ENCODE results near the gene ZNF710. TPM values are rescaled to one million over a fixed set of nuclear protein-coding genes. Genes with fewer than 3 reads are reported as not detected.
A peak's percentile ranks its signal among the peaks of the same experiment; 100 is the strongest.

ZNF710 gene
- total and polyA plus RNA-seq, 2 of the 13 experiments (the other 11 are each of a cell fraction or from before 2014, with no cell fraction given), result 4.7 to 20.6 TPM

- no peak for TF ChIP-seq ZNF609 (CRISPR knock-in tag; IDR thresholded peaks at IDR 0.05; ENCODE audit: borderline replicate concordance)
- no peak for TF ChIP-seq PCBP2 (optimal IDR thresholded peaks at IDR 0.05; ENCODE audit: low read depth, low read length, poor library complexity, severe bottlenecking)
- TF ChIP-seq RAD51 (IDR thresholded peaks at IDR 0.05; ENCODE audit: borderline replicate concordance), result no peak
- TF ChIP-seq ZMYM2 (CRISPR knock-in tag; IDR thresholded peaks at IDR 0.05), result no peak
- TF ChIP-seq POLR2A (IDR thresholded peaks at IDR 0.05; ENCODE audit: insufficient read depth in 1 of 2, low read depth in 2 of 2, low read length in 2 of 2), result no peak; a peak in 1 of 4 replicates
- peak; percentile 44 for TF ChIP-seq HNRNPLL (IDR thresholded peaks at IDR 0.05; ENCODE audit: low read depth, low read length, poor library complexity, severe bottlenecking)
- TF ChIP-seq TARDBP (CRISPR knock-in tag; IDR thresholded peaks at IDR 0.05), result no peak
- no peak for TF ChIP-seq ZNF775 (CRISPR knock-in tag; IDR thresholded peaks at IDR 0.05; ENCODE audit: borderline replicate concordance)
- TF ChIP-seq ZNF12 (CRISPR knock-in tag; IDR thresholded peaks at IDR 0.05), result 0 out of 2 replicates have a peak, but pooled peaks have one; percentile 21
- no peak for TF ChIP-seq PHF5A (CRISPR knock-in tag; IDR thresholded peaks at IDR 0.05; ENCODE audit: low read depth, unreplicated experiment)
- TF ChIP-seq POLR2AphosphoS2 (IDR thresholded peaks at IDR 0.05; ENCODE audit: low read depth, low read length), result no peak
- TF ChIP-seq ZNF256 (CRISPR knock-in tag; conservative IDR thresholded peaks at IDR 0.05), result no peak
- TF ChIP-seq RAD21 (CRISPR knock-in tag; IDR thresholded peaks at IDR 0.05), result peak; percentile 8; the same call in 1 of the 2 replicates
- TF ChIP-seq MYNN (CRISPR knock-in tag; IDR thresholded peaks at IDR 0.05; ENCODE audit: low read depth), result no peak
- TF ChIP-seq RBFOX2 (IDR thresholded peaks at IDR 0.05; ENCODE audit: low read depth, low read length), result peak; percentile 74
- TF ChIP-seq HOXA7 (CRISPR knock-in tag; IDR thresholded peaks at IDR 0.05), result no peak
- no peak for TF ChIP-seq ZNF451 (CRISPR knock-in tag; IDR thresholded peaks at IDR 0.05)
- TF ChIP-seq HNRNPK (IDR thresholded peaks at IDR 0.05; ENCODE audit: low read depth, low read length, poor library complexity, severe bottlenecking), result peak; percentile 96
- TF ChIP-seq ZEB1 (IDR thresholded peaks at IDR 0.05; ENCODE audit: insufficient replicate concordance, low read depth), result no peak
- TF ChIP-seq PRDM15 (CRISPR knock-in tag; IDR thresholded peaks at IDR 0.05), result no peak
- no peak for TF ChIP-seq PLRG1 (conservative IDR thresholded peaks at IDR 0.05)
- TF ChIP-seq KDM2A (CRISPR knock-in tag; IDR thresholded peaks at IDR 0.05; ENCODE audit: borderline replicate concordance, low read depth), result peak; percentile 7; the same call in 1 of the 2 replicates
- no peak for TF ChIP-seq JUN (CRISPR knock-in tag; IDR thresholded peaks at IDR 0.05)
These were observed 731 bp downstream of the ZNF710 start (continued) for GRCh38 chr15:90001683-90002427.

Measured in HepG2 (cell line).